ENCODE data around the gene TNRC6A.
A peak's percentile ranks its signal among the peaks of the same experiment; 100 is the strongest.
"Not testable (repeated sequence)": the region's sequence is repeated elsewhere in the genome, so short reads cannot be mapped to it uniquely, and the experiment has no call there.

TNRC6A gene

GRCh38 chr16:24729243-24729950 lies at the start of gene TNRC6A:
Gene TNRC6A (plus strand): TSS chr16:24729651. CDS start chr16:24729842, 191 bp downstream.
- DNase-seq, result peak; percentile 95

- no peak for DNase-seq
Measured at GRCh38 chr16:24681793-24682192, 47.7 kb upstream of the TNRC6A start.

DNA sequence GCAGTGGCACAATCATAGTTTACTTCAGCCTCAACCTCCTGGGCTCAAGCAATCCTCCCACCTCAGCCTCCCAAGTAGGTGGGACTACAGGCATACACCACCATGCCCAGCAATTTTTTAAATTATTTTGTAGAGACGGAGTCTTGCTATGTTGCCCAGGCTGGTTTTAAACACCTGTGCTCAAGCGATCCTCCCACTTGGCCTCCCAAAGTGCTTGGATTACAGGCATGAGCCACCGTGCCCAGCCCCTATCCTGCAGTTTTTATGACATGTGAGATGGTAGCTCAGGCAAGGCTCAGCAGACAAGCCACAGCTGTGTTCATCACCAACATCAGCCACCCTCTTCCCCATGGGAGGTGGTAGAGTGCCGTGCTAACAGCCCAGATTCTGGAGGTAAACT lies 46.2 kb upstream of the TNRC6A start:
- no peak for DNase-seq

DNA sequence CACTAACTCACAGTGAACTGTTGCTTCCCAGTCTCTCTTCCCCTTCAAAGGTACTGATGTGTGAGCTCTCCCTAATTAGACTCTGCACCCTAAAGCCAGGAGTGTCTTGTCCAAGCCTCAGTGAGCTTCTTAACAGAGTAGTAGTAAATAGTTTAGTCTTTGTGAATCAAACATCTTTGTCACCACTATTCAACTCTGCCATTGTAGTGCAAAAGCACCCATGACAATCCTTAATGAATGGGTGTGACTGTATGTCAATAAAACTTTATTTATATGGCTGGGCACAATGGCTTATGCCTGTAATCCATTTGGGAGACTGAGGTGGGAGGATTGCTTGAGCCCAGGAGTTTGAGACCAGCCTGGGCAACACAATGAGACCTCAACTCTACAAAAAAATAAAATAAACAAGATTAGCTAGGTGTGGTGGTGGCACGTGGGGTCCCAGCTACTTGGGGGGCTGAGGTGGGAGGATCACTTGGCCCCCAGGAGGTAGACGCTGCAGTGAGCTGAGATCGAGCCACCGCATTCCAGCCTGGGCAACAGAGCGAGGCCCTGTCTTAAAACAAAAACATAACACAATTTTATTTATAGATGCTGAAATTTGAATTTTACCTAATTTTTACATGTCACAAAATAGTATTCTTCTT lies 45.5 kb upstream of the TNRC6A start:
- no peak for DNase-seq

DNA sequence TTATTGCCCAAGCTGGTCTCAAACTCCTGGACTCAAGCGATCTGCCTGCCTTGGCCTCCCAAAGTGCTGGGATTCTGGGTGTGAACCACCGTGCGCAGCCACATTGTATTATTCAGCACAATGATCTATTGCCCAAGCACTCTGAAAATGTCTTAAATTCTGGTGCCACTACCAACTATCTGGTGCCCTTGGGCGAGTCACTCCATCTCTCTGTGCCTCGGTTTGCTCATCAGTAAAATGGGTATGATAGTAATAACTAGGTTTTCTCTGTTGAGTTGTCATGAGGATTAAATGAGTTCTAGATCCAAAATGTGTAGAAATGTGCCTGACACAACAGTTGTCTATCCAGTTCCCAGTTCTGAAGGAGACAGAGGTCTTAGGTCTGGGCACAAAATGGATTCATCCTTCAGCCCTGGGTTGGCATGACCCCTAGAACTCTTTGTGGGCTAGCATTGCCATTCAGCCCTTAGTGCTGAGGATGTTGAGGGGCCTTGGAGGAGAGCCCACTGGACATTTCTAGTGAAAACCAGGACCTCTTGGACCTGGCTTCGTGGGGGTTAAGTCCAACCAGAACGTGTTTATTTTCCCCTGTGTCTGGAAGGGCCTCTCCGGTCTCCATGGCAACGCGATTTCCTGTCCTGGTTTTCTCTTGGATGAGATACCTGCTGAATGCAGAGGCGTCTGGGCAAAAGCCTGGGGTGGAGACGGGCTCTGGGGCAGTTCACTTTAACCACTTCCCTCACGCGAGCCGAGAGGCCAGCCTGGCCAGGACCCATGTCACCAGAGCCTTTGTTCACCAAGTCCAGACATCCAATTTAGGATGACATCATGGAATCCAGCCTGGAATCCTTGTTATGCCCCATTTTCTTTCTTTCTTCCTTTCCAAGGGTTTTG lies 43.7 kb upstream of the TNRC6A start:
- no peak for DNase-seq

DNA sequence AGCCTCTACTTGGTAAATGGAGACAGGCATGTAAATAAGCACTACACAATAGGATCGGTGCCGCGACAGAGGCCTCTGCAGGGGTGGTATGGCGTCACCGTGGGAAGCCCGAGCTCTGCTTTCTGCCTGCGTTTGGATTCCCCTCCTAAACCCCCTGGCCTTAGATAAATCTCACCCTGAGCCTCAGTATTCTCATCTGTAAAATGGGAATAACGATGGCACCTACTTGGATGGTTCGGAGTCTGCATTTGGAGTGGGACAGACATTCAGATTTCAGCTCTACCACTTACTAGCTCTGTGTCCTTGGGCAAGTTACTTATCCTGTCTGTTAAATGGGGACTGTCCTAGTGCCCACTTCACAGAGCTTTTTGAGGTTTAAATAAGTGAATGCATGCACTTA lies 42.8 kb upstream of the TNRC6A start:
- no peak for DNase-seq

GRCh38 chr16:24688359-24688758 lies 41.1 kb upstream of the TNRC6A start:
- DNase-seq, result no peak

DNA sequence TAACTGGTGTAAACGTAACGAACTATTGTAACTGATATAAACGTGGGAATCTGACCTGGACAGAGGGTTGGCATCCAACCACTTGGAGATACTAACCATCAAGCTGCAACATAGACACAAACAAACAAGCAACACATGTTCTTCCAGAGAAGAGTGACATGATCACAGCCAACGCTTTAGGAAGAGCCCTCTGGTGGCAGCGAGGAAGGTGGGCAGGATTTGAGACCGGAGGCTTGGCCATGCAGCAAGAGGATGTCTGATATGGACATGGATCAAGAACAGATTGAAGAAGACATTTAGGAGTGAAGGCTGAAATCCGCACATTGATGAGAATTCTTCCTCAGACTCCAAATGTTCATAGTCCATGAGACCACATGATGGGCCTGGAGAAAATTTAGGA lies 40.3 kb upstream of the TNRC6A start:
- DNase-seq, result no peak

- DNase-seq, result no peak
Measured at GRCh38 chr16:24692854-24693253, 36.6 kb upstream of the TNRC6A start.

- DNase-seq, result no peak
Measured at GRCh38 chr16:24694931-24695330, 34.5 kb upstream of the TNRC6A start.

- no peak for DNase-seq
Measured at GRCh38 chr16:24696699-24697098, 32.8 kb upstream of the TNRC6A start.

GRCh38 chr16:24698308-24698707 lies 31.1 kb upstream of the TNRC6A start:
- no peak for DNase-seq

DNA sequence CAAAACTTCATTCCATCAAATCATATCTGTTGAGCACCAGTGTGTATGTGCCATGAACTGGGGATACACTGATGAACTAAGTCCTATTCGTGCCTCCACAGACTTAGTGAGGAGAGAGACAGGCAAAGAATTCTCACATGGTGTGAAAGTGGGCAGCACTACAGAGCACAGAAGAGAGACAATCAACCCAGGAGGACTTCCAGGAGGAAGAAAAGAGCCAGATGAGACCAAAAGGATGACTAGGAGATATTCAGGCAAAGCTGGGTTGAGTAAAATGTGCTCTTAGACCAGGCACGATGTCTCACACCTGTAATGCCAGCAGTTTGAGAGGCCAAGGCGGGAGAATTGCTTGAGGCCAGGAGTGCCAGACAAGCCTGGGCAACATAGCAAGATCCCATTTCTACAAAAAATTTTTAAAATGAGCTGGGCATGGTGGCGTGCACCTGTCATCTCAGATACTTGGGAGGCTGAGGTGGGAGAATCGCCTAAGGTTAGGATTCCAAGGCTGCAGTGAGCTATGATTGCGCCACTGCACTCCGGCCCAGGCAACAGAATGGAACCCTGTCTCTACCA lies 30.2 kb upstream of the TNRC6A start:
- DNase-seq, result no peak

DNA sequence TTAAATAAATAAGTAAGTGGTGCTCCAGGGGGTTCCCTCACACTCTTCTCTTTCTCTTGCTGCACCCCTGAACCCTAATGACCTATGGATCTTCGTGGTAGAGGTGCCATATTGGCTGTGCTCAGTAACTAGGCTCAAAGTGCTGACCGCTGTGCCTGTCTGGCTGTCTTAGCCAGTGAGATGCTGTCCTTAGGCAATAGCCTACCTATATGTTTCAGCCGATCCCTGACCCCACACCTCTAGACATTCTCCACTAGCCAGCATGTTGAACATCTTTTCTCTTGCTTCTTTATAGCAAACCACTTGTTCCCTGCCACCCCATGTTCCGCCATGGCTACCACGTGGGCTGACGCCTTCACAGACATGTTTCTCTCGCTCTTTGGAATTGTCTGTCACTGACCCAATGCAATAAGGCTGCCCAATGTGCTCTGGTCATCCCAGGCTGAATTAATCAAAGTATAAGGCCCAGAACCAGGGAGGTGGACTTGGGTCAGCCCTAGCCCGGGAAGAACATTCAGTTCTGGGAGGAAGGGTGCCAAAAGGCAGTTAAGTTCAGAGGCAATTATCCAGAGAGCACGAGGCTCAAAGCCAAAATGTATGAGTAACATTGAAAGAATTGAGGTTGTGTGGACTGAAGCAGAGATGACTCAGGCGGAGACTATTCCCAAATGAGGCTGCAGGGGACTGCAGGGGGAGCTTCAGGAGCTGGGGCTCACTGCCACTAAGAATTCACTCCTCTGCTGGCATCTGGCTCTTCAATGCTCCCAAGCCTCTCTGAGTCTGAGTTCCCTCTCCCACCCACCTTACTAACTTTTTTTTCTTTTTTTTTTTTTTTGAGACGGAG lies 28.7 kb upstream of the TNRC6A start:
- DNase-seq, result no peak

- DNase-seq, result no peak
Measured at GRCh38 chr16:24701521-24701951, 27.9 kb upstream of the TNRC6A start.

DNA sequence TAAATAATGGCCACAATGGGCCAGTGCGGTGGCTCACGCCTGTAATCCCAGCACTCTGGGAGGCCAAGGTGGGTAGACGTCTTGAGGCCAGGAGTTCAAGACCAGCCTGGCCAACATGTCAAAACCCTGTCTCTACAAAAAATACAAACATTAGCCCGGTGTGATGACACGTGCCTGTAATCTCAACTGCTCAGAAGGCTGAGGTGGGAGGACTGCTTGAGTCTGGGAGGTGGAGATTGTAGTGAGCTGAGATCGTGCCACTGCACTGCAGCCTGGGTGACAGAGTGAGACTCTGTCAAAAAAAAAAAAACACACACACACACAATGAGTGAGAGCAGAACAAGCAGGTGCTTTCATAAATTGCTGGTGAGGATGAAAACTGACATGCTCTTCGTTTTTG lies 21.7 kb upstream of the TNRC6A start:
- DNase-seq, result not testable (repeated sequence)

- DNase-seq, result no peak
Measured at GRCh38 chr16:24713379-24713778, 16.1 kb upstream of the TNRC6A start.

GRCh38 chr16:24717411-24717810 lies 12.0 kb upstream of the TNRC6A start:
- no peak for DNase-seq

GRCh38 chr16:24718967-24719521 lies 10.4 kb upstream of the TNRC6A start:
- no peak for DNase-seq

GRCh38 chr16:24721830-24722238 lies 7.6 kb upstream of the TNRC6A start:
- DNase-seq, result peak; percentile 61

- DNase-seq, result no peak
Measured at GRCh38 chr16:24723663-24724062, 5.8 kb upstream of the TNRC6A start.

- no peak for DNase-seq
Measured at GRCh38 chr16:24728011-24728410, 1.4 kb upstream of the TNRC6A start.

All from activated CD8-positive, alpha-beta memory T cell treated with anti-CD3 and anti-CD28 coated beads for 24 hours (primary cell).